ENCODE data around the gene NID1. TPM values are rescaled to one million over a fixed set of nuclear protein-coding genes. Genes with fewer than 3 reads are reported as not detected.
A peak's percentile ranks its signal among the peaks of the same experiment; 100 is the strongest.

Gene NID1, protein sequence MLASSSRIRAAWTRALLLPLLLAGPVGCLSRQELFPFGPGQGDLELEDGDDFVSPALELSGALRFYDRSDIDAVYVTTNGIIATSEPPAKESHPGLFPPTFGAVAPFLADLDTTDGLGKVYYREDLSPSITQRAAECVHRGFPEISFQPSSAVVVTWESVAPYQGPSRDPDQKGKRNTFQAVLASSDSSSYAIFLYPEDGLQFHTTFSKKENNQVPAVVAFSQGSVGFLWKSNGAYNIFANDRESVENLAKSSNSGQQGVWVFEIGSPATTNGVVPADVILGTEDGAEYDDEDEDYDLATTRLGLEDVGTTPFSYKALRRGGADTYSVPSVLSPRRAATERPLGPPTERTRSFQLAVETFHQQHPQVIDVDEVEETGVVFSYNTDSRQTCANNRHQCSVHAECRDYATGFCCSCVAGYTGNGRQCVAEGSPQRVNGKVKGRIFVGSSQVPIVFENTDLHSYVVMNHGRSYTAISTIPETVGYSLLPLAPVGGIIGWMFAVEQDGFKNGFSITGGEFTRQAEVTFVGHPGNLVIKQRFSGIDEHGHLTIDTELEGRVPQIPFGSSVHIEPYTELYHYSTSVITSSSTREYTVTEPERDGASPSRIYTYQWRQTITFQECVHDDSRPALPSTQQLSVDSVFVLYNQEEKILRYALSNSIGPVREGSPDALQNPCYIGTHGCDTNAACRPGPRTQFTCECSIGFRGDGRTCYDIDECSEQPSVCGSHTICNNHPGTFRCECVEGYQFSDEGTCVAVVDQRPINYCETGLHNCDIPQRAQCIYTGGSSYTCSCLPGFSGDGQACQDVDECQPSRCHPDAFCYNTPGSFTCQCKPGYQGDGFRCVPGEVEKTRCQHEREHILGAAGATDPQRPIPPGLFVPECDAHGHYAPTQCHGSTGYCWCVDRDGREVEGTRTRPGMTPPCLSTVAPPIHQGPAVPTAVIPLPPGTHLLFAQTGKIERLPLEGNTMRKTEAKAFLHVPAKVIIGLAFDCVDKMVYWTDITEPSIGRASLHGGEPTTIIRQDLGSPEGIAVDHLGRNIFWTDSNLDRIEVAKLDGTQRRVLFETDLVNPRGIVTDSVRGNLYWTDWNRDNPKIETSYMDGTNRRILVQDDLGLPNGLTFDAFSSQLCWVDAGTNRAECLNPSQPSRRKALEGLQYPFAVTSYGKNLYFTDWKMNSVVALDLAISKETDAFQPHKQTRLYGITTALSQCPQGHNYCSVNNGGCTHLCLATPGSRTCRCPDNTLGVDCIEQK
- under 1 TPM; 0.05 to 0.07 TPM for total RNA-seq

DNA sequence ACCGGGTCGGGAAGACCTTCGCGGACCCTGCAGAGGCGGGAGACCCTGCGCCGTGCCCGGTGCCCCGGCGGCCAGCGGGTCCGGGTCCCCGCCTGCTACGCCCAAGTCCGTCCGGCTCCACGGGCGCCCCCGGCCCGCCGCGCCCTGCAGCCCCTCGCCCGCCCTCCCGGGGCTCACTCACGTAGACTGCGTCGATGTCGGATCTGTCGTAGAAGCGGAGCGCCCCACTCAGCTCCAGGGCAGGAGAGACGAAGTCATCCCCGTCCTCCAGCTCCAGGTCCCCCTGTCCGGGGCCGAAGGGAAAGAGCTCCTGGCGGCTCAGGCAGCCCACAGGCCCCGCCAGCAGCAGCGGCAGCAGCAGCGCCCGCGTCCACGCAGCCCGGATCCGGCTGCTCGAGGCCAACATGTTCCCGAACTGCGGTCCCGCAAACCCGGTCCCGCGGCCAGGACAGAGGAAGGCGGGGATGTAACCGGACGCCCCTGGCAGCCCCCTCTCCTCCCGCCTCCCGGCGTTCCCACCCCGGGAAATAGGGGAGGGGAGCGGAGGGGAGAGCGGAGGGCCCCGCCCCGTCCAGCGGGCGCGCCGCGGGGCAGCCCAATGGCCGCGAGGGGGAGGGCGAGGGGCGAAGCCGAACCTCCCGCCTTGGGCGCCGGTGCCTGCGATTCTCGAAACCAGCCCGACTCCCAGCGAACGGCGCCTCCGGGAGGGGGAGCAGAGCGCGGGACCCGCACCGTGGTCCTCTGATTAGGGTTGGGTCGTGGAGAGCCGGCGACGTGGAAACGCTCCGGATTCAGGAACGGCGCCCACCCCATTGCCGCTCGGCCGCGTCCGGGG, at the start of gene NID1:
NID1 (minus strand) TSS at position 417 of the 835 bp plus-strand sequence; CDS start at position 406, 11 bp downstream.
- DNase-seq = peak; percentile 34
- POLR2A ChIA-PET = interaction anchor here (0.6 kb wide), 1 partner anchor 248 kb away, joined by 4 read pairs; no protein-coding TSS in a partner anchor
- no peaks in the 10 kb centered on the region for H3K36me3 Mint-ChIP-seq
- peak within 1 kb of the TSS; percentile 57 for H3K4me3 Mint-ChIP-seq
- CTCF ChIA-PET = no interaction called here
- H3K9me3 Mint-ChIP-seq = no peaks in the 10 kb centered on the region
- intact Hi-C loops (cut with micrococcal nuclease) = no loop called here
- H3K27me3 Mint-ChIP-seq = peaks cover 25% of the 10 kb centered on the region
- peaks cover 20% of the 10 kb centered on the region for H3K4me1 Mint-ChIP-seq (ENCODE audit: low read depth)
- H3K27ac Mint-ChIP-seq = no peak within 1 kb of the TSS

DNA sequence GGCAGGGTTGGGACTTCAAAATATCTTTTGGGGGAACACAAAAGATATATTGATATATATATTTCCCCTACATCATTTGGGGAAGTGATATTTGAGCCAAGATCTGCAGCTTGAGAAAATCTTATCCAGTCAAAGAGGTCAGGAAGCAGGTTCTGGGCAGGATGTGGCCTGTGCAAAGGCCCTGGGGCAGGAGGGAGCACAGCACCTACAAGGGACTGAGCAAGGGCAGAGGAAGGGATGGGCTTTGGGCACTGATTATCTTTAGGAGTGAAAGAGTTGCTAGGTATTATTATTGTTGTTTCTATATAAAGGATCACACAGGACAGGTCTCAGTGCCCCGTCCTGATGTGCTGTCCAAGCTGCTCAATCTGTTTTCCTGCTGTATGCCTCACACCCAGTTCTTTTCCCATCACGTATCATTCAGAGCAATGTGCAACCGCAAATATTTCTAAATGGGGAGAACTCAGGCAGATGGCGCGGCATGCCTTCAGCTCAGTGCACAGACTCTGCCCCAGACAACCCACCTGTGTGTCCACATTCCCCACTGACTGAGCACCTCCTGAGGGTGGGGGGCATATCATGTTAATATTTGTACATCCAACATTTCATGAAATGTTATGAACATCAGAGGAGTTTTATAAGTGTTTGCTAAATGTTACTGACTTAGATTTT, 49.3 kb upstream of the NID1 start:
- no peaks in the 10 kb centered on the region for H3K9me3 Mint-ChIP-seq
- H3K36me3 Mint-ChIP-seq = no peaks in the 10 kb centered on the region
- no peak overlapping the region for H3K27ac Mint-ChIP-seq
- H3K4me3 Mint-ChIP-seq = no peak overlapping the region
- H3K27me3 Mint-ChIP-seq = no peaks in the 10 kb centered on the region
- POLR2A ChIA-PET = no interaction called here
- CTCF ChIA-PET = interaction anchor here (1.6 kb wide), 1 partner anchor 10 kb away, joined by 3 read pairs; no protein-coding TSS in a partner anchor
- DNase-seq = no peak
- H3K4me1 Mint-ChIP-seq (ENCODE audit: low read depth) = no peaks in the 10 kb centered on the region
- intact Hi-C loops (cut with micrococcal nuclease) = no loop called here

DNA sequence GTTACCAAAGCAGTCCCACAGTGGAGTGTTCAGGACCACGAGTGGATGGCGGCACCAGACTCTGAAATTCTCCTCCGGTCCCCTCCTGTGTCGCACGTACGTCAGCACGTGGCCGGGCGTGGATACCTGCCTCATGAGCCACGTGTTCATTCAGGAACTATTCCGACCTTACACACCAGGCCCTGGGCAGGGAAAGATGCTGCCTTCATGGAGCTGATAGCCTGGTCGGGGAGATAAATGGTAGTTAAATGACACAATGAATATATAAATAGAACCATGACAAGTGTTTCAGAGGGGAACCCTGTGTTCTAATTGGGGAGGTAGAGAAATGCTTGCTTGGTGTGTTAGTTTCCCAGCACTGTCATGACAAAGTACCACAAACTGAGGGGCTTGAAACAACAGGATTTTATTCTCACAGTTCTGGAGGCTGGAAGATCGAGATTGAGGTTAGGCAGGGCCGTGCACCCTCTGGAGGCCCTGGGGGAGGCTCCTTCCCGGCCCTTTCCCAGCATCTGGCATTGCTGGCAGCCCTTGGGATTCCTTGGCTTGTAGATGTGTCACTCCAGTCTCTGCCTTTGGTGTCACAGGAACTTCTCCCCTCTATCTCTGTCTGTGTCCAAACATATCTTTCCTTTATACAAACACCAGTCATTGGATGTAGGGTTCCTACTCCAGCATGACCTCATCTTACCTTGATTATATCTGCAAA, 48.6 kb upstream of the NID1 start:
- Mint-ChIP-seq H3K36me3 (no peaks in the 10 kb centered on the region), H3K4me3 (no peak overlapping the region), H3K27me3 (no peaks in the 10 kb centered on the region), H3K4me1 (ENCODE audit: low read depth) (no peaks in the 10 kb centered on the region), H3K9me3 (no peaks in the 10 kb centered on the region), H3K27ac (no peak overlapping the region)
- intact Hi-C loops (cut with micrococcal nuclease) = no loop called here
- ChIA-PET POLR2A (no interaction called here), CTCF (interaction anchor here (1.6 kb wide), 1 partner anchor 9 kb away, joined by 3 read pairs; no protein-coding TSS in a partner anchor)
- no peak for DNase-seq

DNA sequence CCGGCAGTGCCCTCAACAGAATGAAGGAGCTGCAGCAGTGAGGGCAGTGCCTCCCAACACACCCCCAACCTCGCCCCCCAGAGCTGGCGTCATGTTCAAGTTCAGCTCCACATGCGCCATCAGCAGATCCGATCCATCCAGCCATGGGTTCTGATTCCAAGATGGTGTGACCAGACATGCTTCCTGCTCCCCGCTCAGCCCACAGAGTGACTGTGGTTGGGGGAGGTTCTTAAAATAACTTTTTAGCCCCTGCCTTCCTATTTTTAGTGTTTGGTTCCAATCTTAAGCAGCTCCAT, 47.4 kb upstream of the NID1 start:
- H3K4me3 Mint-ChIP-seq = no peak overlapping the region
- CTCF ChIA-PET = interaction anchor here (0.8 to 1.1 kb wide), 2 partner anchors 9 to 378 kb away, joined by 3 to 5 read pairs; no protein-coding TSS in a partner anchor
- intact Hi-C loops (cut with micrococcal nuclease) = no loop called here
- H3K4me1 Mint-ChIP-seq (ENCODE audit: low read depth) = no peaks in the 10 kb centered on the region
- POLR2A ChIA-PET = no interaction called here
- no peaks in the 10 kb centered on the region for H3K9me3 Mint-ChIP-seq
- H3K36me3 Mint-ChIP-seq = no peaks in the 10 kb centered on the region
- H3K27ac Mint-ChIP-seq = no peak overlapping the region
- H3K27me3 Mint-ChIP-seq = no peaks in the 10 kb centered on the region
- no peak for DNase-seq

DNA sequence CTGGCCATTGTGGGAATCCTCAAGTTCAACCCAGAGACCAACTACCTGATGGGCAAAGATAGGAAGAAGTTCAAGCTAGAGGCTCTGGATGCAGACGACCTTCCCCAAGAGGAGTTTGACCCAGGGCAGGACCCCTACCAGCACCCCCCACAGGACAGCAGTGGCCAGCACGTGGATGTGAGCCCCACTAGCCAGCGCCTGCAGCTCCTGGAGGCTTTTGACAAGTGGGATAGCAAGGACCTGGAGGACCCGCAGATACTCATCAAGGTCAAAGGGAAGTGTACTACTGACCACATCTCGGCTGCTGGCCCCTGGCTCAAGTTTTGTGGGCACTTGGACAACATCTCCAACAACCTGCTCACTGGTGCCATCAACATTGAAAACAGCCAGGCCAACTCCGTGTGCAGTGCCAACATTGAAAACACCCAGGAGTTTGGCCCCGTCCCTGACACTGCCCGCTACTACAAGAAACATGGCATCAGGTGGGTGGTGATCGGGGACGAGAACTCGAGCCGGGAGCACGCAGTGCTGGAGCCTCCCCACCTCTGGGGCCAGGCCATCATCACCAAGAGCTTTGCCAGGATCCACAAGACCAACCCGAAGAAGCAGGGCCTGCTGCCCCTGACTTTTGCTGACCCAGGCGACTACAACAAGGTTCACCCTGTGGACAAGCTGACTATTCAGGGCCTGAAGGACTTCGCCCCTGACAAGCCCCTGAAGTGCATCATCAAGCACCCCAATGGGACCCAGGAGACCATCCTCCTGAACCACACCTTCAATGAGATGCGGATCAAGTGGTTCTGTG, 46.8 kb upstream of the NID1 start:
- Mint-ChIP-seq H3K36me3 (no peaks in the 10 kb centered on the region), H3K27me3 (no peaks in the 10 kb centered on the region), H3K4me3 (no peak overlapping the region), H3K4me1 (ENCODE audit: low read depth) (peaks cover 3% of the 10 kb centered on the region), H3K27ac (no peak overlapping the region), H3K9me3 (no peaks in the 10 kb centered on the region)
- no peak for DNase-seq
- ChIA-PET CTCF (interaction anchor here (0.8 to 1.2 kb wide), 3 partner anchors 10 to 379 kb away, joined by 3 to 5 read pairs (median 3); no protein-coding TSS in a partner anchor), POLR2A (no interaction called here)
- intact Hi-C loops (cut with micrococcal nuclease) = no loop called here

DNA sequence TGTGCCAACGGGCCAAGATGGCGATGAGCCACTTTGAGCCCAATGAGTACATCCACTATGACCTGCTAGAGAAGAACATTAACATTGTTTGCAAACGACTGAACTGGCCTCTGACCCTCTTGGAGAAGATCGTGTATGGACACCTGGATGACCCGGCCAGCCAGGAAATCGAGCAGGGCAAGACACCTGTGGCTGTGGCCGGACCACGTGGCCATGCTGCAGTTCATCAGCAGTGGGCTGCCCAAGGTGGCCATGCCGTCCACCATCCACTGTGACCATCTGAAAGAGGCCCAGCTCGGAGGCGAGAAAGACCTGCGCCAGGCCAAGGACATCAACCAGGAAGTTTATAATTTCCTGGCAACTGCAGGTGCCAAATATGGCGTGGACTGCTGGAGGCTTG, 45.2 kb upstream of the NID1 start:
- Mint-ChIP-seq H3K4me3 (no peak overlapping the region), H3K27me3 (no peaks in the 10 kb centered on the region), H3K36me3 (no peaks in the 10 kb centered on the region), H3K4me1 (ENCODE audit: low read depth) (peaks cover 3% of the 10 kb centered on the region), H3K27ac (no peak overlapping the region), H3K9me3 (no peaks in the 10 kb centered on the region)
- DNase-seq = no peak
- intact Hi-C loops (cut with micrococcal nuclease) = no loop called here
- ChIA-PET POLR2A (no interaction called here), CTCF (interaction anchor here (1.3 to 2.0 kb wide), 3 partner anchors 27 to 382 kb away, joined by 3 to 7 read pairs (median 5); no protein-coding TSS in a partner anchor)

DNA sequence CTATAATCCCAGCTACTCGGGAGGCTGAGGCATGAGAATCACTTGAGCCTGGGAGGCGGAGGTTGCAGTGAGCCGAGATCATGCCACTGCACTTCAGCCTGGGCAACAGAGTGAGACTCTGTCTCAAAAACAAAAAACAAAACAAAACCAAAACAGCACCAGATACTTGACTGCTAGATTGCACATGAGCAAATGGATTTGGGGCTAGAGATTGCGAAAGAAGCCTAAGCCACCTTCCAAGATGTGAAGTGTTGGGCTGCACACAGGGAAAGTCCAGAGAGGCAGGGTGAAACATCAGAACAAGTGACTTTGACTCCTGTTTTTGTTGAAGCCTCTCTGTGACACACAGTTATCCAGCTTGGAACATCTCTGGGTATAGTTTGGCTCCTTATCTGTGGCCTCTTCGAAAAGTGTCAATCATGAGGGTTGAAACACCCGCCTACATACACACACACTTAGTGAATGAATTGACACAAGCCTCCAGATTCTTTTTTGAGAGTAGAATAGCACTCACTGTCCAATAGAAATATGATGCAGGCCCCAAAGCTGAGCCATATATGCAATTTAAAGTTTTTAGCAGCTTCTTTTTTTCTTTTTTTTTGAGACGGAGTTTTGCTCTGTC, 43.2 kb upstream of the NID1 start:
- Mint-ChIP-seq H3K4me1 (ENCODE audit: low read depth) (peaks cover 5% of the 10 kb centered on the region), H3K27me3 (no peaks in the 10 kb centered on the region), H3K27ac (no peak overlapping the region), H3K4me3 (no peak overlapping the region), H3K36me3 (no peaks in the 10 kb centered on the region), H3K9me3 (no peaks in the 10 kb centered on the region)
- no peak for DNase-seq
- ChIA-PET POLR2A (no interaction called here), CTCF (interaction anchor here (0.7 to 1.9 kb wide), 10 partner anchors 365 to 761 kb away, joined by 3 to 6 read pairs (median 4); partner anchors contain the start of gene HEATR1)
- intact Hi-C loops (cut with micrococcal nuclease) = loop anchor here (5.0 to 10.0 kb wide), 5 partner anchors 34 to 1277 kb away; partner anchors contain the start of genes ERO1B, GPR137B and HEATR1

DNA sequence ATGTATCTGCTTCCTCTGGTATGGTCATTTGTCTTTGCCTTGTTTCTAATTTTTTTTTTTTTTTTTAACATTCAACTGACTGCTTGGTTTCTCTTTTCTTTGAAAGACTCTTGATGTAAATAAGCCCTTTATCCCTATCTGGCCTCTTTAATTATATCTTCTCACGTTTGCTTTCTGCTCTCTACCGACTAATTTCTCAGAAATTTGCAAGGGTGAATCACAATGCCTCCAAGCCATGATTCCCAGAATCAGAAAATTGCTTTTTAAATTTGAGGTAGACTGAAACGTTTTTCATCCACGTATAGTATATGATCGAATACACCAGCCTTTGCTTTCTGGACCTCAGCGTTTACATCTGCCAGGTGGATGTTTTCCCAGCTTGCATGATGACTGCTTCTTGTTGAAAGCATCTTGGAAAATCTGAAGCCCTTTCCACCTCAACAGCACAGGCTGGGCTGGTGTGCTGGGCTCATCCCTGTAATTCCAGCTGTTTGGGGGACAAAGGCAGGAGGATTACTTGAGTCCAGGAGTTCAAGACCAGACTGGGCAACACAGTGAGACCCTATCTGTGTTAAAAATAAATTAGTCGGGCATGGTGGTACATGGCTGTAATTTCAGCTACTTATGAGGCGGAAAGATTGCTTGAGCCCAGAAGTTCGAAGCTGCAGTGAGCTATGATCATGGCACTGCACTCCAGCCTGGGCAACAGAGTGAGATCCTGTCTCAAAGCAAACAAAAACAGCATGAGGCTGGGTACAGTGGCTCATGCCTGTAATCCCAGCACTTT, 42.4 kb upstream of the NID1 start:
- POLR2A ChIA-PET = no interaction called here
- intact Hi-C loops (cut with micrococcal nuclease) = loop anchor here (5.0 to 10.0 kb wide), 5 partner anchors 35 to 1277 kb away; partner anchors contain the start of genes ERO1B, GPR137B and HEATR1
- H3K36me3 Mint-ChIP-seq = no peaks in the 10 kb centered on the region

More for the DNA sequence above, 42.4 kb upstream of the NID1 start:
- H3K9me3 Mint-ChIP-seq = no peaks in the 10 kb centered on the region
- H3K27ac Mint-ChIP-seq = no peak overlapping the region
- CTCF ChIA-PET = interaction anchor here (0.8 to 2.0 kb wide), 8 partner anchors 206 to 762 kb away, joined by 3 to 5 read pairs (median 4); partner anchors contain the start of gene HEATR1
- peaks cover 5% of the 10 kb centered on the region for H3K4me1 Mint-ChIP-seq (ENCODE audit: low read depth)
- DNase-seq = no peak
- no peaks in the 10 kb centered on the region for H3K27me3 Mint-ChIP-seq
- H3K4me3 Mint-ChIP-seq = no peak overlapping the region
